HG03460 (cell line): ENCODE measurements around the gene ZNF766.
"Not testable (repeated sequence)": the region's sequence is repeated elsewhere in the genome, so short reads cannot be mapped to it uniquely, and the experiment has no call there.

ENCODE experiments used
- ATAC-seq: cut with Tn5 transposase; IDR thresholded peaks from one replicate; pipeline ENCODE4 v1.9.1; 2021; ENCODE audit not compliant: unreplicated experiment

The ZNF766 gene

GRCh38 chr19:52274191-52274590 is 4.8 kb downstream of the ZNF766 start:
- no peak for ATAC-seq

GRCh38 chr19:52275988-52276387 is 6.6 kb downstream of the ZNF766 start:
- ATAC-seq = no peak

- ATAC-seq = no peak
Observed at GRCh38 chr19:52277471-52277870, 8.1 kb downstream of the ZNF766 start.

- ATAC-seq = no peak
Observed at GRCh38 chr19:52286256-52286655, 16.9 kb downstream of the ZNF766 start.

GRCh38 chr19:52291781-52292180 is 22.4 kb downstream of the ZNF766 start:
- no peak for ATAC-seq

GRCh38 chr19:52292946-52293345 is 23.6 kb downstream of the ZNF766 start:
- ATAC-seq = not testable (repeated sequence)

GRCh38 chr19:52296400-52296772 is 27.0 kb downstream of the ZNF766 start:
- no peak for ATAC-seq

GRCh38 chr19:52296773-52297600 is 27.6 kb downstream of the ZNF766 start, which contains the start of gene ZNF480:
Gene ZNF480 (plus strand): TSS chr19:52297169. CDS start chr19:52300413, 3,244 bp downstream.
- peak; percentile 65 for ATAC-seq

- ATAC-seq = no peak
Observed at GRCh38 chr19:52297601-52298364, 28.4 kb downstream of the ZNF766 start.

GRCh38 chr19:52307275-52307674 is 37.9 kb downstream of the ZNF766 start:
- no peak for ATAC-seq

GRCh38 chr19:52322429-52322828 is 53.0 kb downstream of the ZNF766 start:
- no peak for ATAC-seq

- ATAC-seq = no peak
Observed at GRCh38 chr19:52331757-52332156, 62.4 kb downstream of the ZNF766 start.

GRCh38 chr19:52335768-52336116 is 66.4 kb downstream of the ZNF766 start:
- no peak for ATAC-seq

- peak; percentile 79 for ATAC-seq
Observed at GRCh38 chr19:52336117-52336790, 66.9 kb downstream of the ZNF766 start, which contains the start of gene ZNF610. Gene ZNF610 (plus strand): TSS chr19:52336243. CDS start chr19:52349173, 12,930 bp downstream.

- no peak for ATAC-seq
Observed at GRCh38 chr19:52336791-52337381, 67.5 kb downstream of the ZNF766 start.

- ATAC-seq = not testable (repeated sequence)
Observed at GRCh38 chr19:52339022-52339421, 69.6 kb downstream of the ZNF766 start.

GRCh38 chr19:52343548-52343947 is 74.2 kb downstream of the ZNF766 start:
- ATAC-seq = no peak

- no peak for ATAC-seq
Observed at GRCh38 chr19:52345162-52345561, 75.8 kb downstream of the ZNF766 start.
